Measurements from ENCODE around the gene VAV2.
"Not testable (repeated sequence)": the region's sequence is repeated elsewhere in the genome, so short reads cannot be mapped to it uniquely, and the experiment has no call there.

The VAV2 gene

DNA sequence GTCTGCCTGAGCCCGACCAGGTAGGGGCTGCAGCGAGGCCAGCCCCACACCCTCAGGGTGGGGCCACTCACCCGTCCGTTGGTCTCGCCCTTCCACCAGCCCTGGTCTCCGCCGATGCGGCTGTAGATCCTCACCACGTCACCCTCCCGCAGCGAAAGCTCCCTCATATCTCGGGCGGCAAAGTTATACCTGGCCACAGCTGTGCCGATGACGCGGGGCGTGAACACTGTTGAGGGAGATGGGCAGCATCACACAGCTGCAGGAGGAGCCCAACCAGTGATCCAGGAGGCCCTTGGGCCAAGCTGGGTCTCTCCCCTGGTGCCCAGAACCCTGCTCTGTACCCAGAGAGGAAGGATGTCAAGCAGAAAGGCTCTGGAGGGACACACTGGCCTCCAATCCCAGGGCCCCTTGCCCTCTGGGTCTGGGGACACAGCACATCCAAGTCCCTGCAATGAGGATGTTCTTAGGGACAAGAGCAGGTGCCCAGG, 223.7 kb downstream of the VAV2 start:
- no peak for DNase-seq
- no peaks in the 10 kb centered on the region for H3K36me3 ChIP-seq (ENCODE audit: control insufficient read depth, insufficient read depth, low read length)
- no CpG with 5 or more reads among the region's 17 CpGs for WGBS (ENCODE audit: extremely low coverage, insufficient coverage, low lambda C conversion rate)

DNA sequence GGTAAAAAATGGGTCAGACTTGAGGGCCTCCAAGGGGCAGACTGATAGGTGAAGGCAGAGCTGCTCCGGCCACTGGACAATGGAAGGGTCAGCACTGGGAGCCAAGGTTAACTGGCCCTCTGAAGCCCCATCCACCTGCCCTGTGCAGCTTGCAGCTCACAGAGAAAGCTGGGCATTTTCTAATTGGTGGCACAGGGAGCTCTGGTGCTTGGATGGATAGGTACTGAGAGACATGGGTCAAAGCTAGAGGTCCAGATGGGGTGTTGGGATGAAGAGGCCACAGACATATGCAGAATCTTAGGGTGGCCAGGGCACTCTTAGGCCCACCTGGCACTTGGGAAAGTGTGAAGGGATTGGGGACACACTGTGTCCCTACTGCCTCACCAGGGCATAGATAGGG, 224.5 kb downstream of the VAV2 start:
- Histone ChIP-seq H3K23ac (ENCODE audit: low read length) (no peak overlapping the region), H2BK120ac (ENCODE audit: low read depth, low read length) (no peak overlapping the region), H3K56ac (ENCODE audit: low read length) (no peak overlapping the region), H3K27ac (ENCODE audit: low read depth, low read length) (no peak overlapping the region), H2AK5ac (ENCODE audit: low read length) (no peak overlapping the region), H3K27me3 (ENCODE audit: insufficient read depth, low read length, poor library complexity) (no peaks in the 10 kb centered on the region), H3K4me3 (ENCODE audit: low read length) (no peak overlapping the region), H3K79me2 (ENCODE audit: control insufficient read depth, insufficient read depth, low read length) (no peaks in the 10 kb centered on the region), H4K5ac (ENCODE audit: low read length) (no peak overlapping the region), H3K4me2 (ENCODE audit: low read length) (no peak overlapping the region), H3K9ac (ENCODE audit: low read length) (no peak overlapping the region), H3K4ac (ENCODE audit: low read depth, low read length) (no peak overlapping the region), H3K18ac (ENCODE audit: low read length) (no peak overlapping the region), H4K8ac (ENCODE audit: low read depth, low read length) (no peak overlapping the region), H3K4me1 (ENCODE audit: control insufficient read depth, low read depth, low read length) (no peaks in the 10 kb centered on the region), H3K36me3 (ENCODE audit: control insufficient read depth, insufficient read depth, low read length) (no peaks in the 10 kb centered on the region), H3K79me1 (ENCODE audit: low read length) (no peaks in the 10 kb centered on the region), H2BK5ac (ENCODE audit: low read length) (no peak overlapping the region), H2BK15ac (replicated peaks; ENCODE audit: low read depth) (no peak overlapping the region)
- no peak for DNase-seq
- no CpG with 5 or more reads among the region's 1 CpG for WGBS (ENCODE audit: extremely low coverage, insufficient coverage, low lambda C conversion rate)

More for the DNA sequence above, 223.7 kb downstream of the VAV2 start:
- Histone ChIP-seq H2BK5ac (ENCODE audit: low read length) (no peak overlapping the region), H3K4me3 (ENCODE audit: low read length) (no peak overlapping the region), H4K8ac (ENCODE audit: low read depth, low read length) (no peak overlapping the region), H4K5ac (ENCODE audit: low read length) (no peak overlapping the region), H2AK5ac (ENCODE audit: low read length) (no peak overlapping the region), H3K56ac (ENCODE audit: low read length) (no peak overlapping the region), H3K9ac (ENCODE audit: low read length) (no peak overlapping the region), H3K27ac (ENCODE audit: low read depth, low read length) (no peak overlapping the region), H2BK120ac (ENCODE audit: low read depth, low read length) (no peak overlapping the region), H3K18ac (ENCODE audit: low read length) (no peak overlapping the region), H3K4ac (ENCODE audit: low read depth, low read length) (no peak overlapping the region), H3K79me2 (ENCODE audit: control insufficient read depth, insufficient read depth, low read length) (no peaks in the 10 kb centered on the region), H3K4me1 (ENCODE audit: control insufficient read depth, low read depth, low read length) (no peaks in the 10 kb centered on the region), H3K23ac (ENCODE audit: low read length) (no peak overlapping the region), H3K27me3 (ENCODE audit: insufficient read depth, low read length, poor library complexity) (no peaks in the 10 kb centered on the region), H3K4me2 (ENCODE audit: low read length) (no peak overlapping the region), H2BK15ac (replicated peaks; ENCODE audit: low read depth) (no peak overlapping the region), H3K79me1 (ENCODE audit: low read length) (no peaks in the 10 kb centered on the region)

DNA sequence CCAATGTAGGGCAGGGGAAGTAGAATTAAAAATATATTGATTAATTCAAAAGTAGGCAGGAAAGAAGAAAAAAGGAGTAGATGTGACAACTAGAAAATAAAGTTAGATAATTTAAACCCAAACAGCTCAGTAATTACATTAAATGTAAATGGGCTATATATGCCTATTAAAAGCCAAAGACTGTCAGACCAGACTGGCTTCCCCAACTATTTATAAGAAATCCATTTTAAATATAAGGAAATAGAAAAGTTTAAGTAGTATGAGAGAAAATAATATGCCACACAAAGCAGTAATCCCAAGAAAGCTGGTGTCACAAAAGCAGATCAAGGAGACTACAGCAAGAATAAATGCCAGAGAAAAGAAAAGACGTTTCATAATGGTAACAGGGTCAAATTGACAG, 225.1 kb downstream of the VAV2 start:
- Histone ChIP-seq H2BK120ac (ENCODE audit: low read depth, low read length) (no peak overlapping the region), H3K79me1 (ENCODE audit: low read length) (no peaks in the 10 kb centered on the region), H3K4me1 (ENCODE audit: control insufficient read depth, low read depth, low read length) (no peaks in the 10 kb centered on the region), H3K4me2 (ENCODE audit: low read length) (no peak overlapping the region), H3K79me2 (ENCODE audit: control insufficient read depth, insufficient read depth, low read length) (no peaks in the 10 kb centered on the region), H3K27me3 (ENCODE audit: insufficient read depth, low read length, poor library complexity) (no peaks in the 10 kb centered on the region), H3K56ac (ENCODE audit: low read length) (no peak overlapping the region), H4K5ac (ENCODE audit: low read length) (no peak overlapping the region), H4K8ac (ENCODE audit: low read depth, low read length) (no peak overlapping the region), H2AK5ac (ENCODE audit: low read length) (no peak overlapping the region), H2BK5ac (ENCODE audit: low read length) (no peak overlapping the region), H3K9ac (ENCODE audit: low read length) (no peak overlapping the region), H2BK15ac (replicated peaks; ENCODE audit: low read depth) (no peak overlapping the region), H3K23ac (ENCODE audit: low read length) (no peak overlapping the region), H3K4ac (ENCODE audit: low read depth, low read length) (no peak overlapping the region), H3K36me3 (ENCODE audit: control insufficient read depth, insufficient read depth, low read length) (no peaks in the 10 kb centered on the region), H3K4me3 (ENCODE audit: low read length) (no peak overlapping the region), H3K18ac (ENCODE audit: low read length) (no peak overlapping the region), H3K27ac (ENCODE audit: low read depth, low read length) (no peak overlapping the region)
- no CpG with 5 or more reads among the region's 1 CpG for WGBS (ENCODE audit: extremely low coverage, insufficient coverage, low lambda C conversion rate)
- no peak for DNase-seq

DNA sequence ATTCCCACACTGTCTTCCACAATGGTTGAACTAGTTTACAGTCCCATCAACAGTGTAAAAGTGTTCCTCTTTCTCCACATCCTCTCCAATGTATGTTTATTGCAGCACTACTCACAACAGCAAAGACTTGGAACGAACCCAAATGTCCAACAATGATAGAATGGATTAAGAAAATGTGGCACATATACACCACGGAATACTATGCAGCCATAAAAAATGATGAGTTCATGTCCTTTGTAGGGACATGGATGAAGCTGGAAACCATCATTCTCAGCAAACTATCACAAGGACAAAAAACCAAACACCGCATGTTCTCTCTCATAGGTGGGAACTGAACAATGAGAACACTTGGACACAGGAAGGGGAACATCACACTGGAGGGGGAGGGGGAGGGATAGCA, 225.9 kb downstream of the VAV2 start:
- not testable (repeated sequence) for H3K36me3 ChIP-seq (ENCODE audit: control insufficient read depth, insufficient read depth, low read length); H3K4ac ChIP-seq (ENCODE audit: low read depth, low read length)
- WGBS (ENCODE audit: extremely low coverage, insufficient coverage, low lambda C conversion rate), result no CpG with 5 or more reads among the region's 3 CpGs

DNA sequence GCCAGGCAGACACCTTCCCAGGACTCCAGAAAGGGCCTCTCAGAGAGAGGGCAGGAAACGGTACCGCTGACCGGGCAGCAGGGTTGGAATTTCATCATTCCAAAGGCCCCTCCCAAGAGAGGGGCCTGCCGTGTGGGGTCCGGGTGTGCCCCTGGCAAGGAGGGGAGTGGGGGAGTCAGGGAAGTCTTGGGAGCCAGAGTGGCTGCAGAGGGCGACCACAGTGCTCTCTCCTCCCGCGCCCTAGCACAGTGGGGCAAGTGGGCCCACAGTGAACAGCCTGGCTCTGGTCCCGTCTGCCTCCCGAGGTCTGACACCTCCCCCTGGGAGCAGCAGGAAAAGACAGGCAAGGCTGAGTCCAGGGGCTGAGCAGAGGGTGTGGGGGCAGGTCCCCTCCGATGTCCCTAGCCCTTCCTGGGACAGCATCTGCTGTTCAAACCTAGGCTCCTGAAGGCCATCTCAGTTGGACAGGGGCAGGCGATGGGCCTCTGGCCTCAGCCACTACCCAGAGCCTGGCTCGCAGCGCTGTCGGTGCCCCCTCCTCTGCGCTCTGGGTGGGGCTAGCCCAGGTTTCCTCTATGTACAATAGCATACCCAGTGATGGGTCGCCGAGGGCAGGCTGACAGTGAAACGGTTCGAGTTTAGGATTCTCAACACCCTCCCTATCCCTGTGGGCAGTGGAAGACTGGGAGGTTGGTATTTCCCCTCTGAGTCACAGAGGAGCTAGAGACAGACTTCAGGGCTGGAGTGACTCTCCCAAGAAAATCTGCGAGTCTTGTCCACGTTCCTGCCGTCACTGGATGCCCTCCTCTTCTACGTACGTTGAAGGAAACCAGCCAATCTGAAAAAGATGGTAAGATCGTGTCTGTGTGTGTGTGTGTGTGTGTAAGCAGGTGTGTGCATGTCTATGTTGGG, 228.6 kb downstream of the VAV2 start:
- no peak overlapping the region for H3K4me2 ChIP-seq (ENCODE audit: low read length)
- no peaks in the 10 kb centered on the region for H3K79me1 ChIP-seq (ENCODE audit: low read length)
- no CpG with 5 or more reads among the region's 26 CpGs for WGBS (ENCODE audit: extremely low coverage, insufficient coverage, low lambda C conversion rate)
- no peaks in the 10 kb centered on the region for H3K36me3 ChIP-seq (ENCODE audit: control insufficient read depth, insufficient read depth, low read length)
- H3K18ac ChIP-seq (ENCODE audit: low read length), result no peak overlapping the region
- no peak for DNase-seq
- H3K4ac ChIP-seq (ENCODE audit: low read depth, low read length), result no peak overlapping the region
- H3K4me1 ChIP-seq (ENCODE audit: control insufficient read depth, low read depth, low read length), result no peaks in the 10 kb centered on the region
- H3K4me3 ChIP-seq (ENCODE audit: low read length), result no peak overlapping the region
- no peak overlapping the region for H2BK15ac ChIP-seq (replicated peaks; ENCODE audit: low read depth)
- no peak overlapping the region for H3K27ac ChIP-seq (ENCODE audit: low read depth, low read length)
- no peak overlapping the region for H3K9ac ChIP-seq (ENCODE audit: low read length)
- H3K23ac ChIP-seq (ENCODE audit: low read length), result no peak overlapping the region
- H2AK5ac ChIP-seq (ENCODE audit: low read length), result no peak overlapping the region
- no peaks in the 10 kb centered on the region for H3K27me3 ChIP-seq (ENCODE audit: insufficient read depth, low read length, poor library complexity)
- H2BK120ac ChIP-seq (ENCODE audit: low read depth, low read length), result no peak overlapping the region
- H3K79me2 ChIP-seq (ENCODE audit: control insufficient read depth, insufficient read depth, low read length), result no peaks in the 10 kb centered on the region
- H3K56ac ChIP-seq (ENCODE audit: low read length), result no peak overlapping the region
- no peak overlapping the region for H4K5ac ChIP-seq (ENCODE audit: low read length)
- H2BK5ac ChIP-seq (ENCODE audit: low read length), result no peak overlapping the region
- no peak overlapping the region for H4K8ac ChIP-seq (ENCODE audit: low read depth, low read length)

More for the DNA sequence above, 225.9 kb downstream of the VAV2 start:
- H3K79me1 ChIP-seq (ENCODE audit: low read length); H3K23ac ChIP-seq (ENCODE audit: low read length); DNase-seq; H3K18ac ChIP-seq (ENCODE audit: low read length); H3K9ac ChIP-seq (ENCODE audit: low read length); H3K27me3 ChIP-seq (ENCODE audit: insufficient read depth, low read length, poor library complexity); H3K4me3 ChIP-seq (ENCODE audit: low read length); H3K27ac ChIP-seq (ENCODE audit: low read depth, low read length); H2BK120ac ChIP-seq (ENCODE audit: low read depth, low read length); H2AK5ac ChIP-seq (ENCODE audit: low read length); H3K4me2 ChIP-seq (ENCODE audit: low read length); H2BK15ac ChIP-seq (replicated peaks; ENCODE audit: low read depth); H3K56ac ChIP-seq (ENCODE audit: low read length); H3K4me1 ChIP-seq (ENCODE audit: control insufficient read depth, low read depth, low read length); H3K79me2 ChIP-seq (ENCODE audit: control insufficient read depth, insufficient read depth, low read length); H4K5ac ChIP-seq (ENCODE audit: low read length); H4K8ac ChIP-seq (ENCODE audit: low read depth, low read length); H2BK5ac ChIP-seq (ENCODE audit: low read length): not testable (repeated sequence)

Measured in mesendoderm (in vitro differentiated cells).